GM18511 (cell line): ENCODE results near the gene ZPBP2.
A peak's percentile ranks its signal among the peaks of the same experiment; 100 is the strongest.
"Not testable (repeated sequence)": the region's sequence is repeated elsewhere in the genome, so short reads cannot be mapped to it uniquely, and the experiment has no call there.

Experiments used
- ATAC-seq: cut with Tn5 transposase; IDR thresholded peaks from one replicate; pipeline ENCODE4 v1.9.1; 2021; ENCODE audit warnings: mild to moderate bottlenecking, moderate library complexity; ENCODE audit not compliant: unreplicated experiment

Gene ZPBP2

GRCh38 chr17:39854909-39855308 is 13.1 kb upstream of the ZPBP2 start:
- no peak for ATAC-seq

- ATAC-seq, result not testable (repeated sequence)
Observed at GRCh38 chr17:39855911-39856649, 11.9 kb upstream of the ZPBP2 start.

GRCh38 chr17:39861235-39861634 is 6.8 kb upstream of the ZPBP2 start:
- no peak for ATAC-seq

GRCh38 chr17:39863244-39863917 is 4.6 kb upstream of the ZPBP2 start:
- ATAC-seq, result no peak

- no peak for ATAC-seq
Observed at GRCh38 chr17:39863918-39864746, 3.9 kb upstream of the ZPBP2 start, which contains the start of gene IKZF3. Gene IKZF3 (minus strand): TSS chr17:39864312. CDS start chr17:39864126, 186 bp downstream.

- no peak for ATAC-seq
Observed at GRCh38 chr17:39866013-39866730, 1.8 kb upstream of the ZPBP2 start.

- ATAC-seq, result peak; percentile 70
Observed at GRCh38 chr17:39867084-39867879, 720 bp upstream of the ZPBP2 start.

GRCh38 chr17:39868554-39868942 is 546 bp downstream of the ZPBP2 start:
- ATAC-seq, result no peak

GRCh38 chr17:39870776-39871175 is 2.8 kb downstream of the ZPBP2 start:
- no peak for ATAC-seq

- ATAC-seq, result no peak
Observed at GRCh38 chr17:39871801-39872200, 3.8 kb downstream of the ZPBP2 start.

GRCh38 chr17:39872751-39873150 is 4.7 kb downstream of the ZPBP2 start:
- ATAC-seq, result no peak

- ATAC-seq, result not testable (repeated sequence)
Observed at GRCh38 chr17:39886102-39886501, 18.1 kb downstream of the ZPBP2 start.

- ATAC-seq, result no peak
Observed at GRCh38 chr17:39887078-39887477, 19.1 kb downstream of the ZPBP2 start.

GRCh38 chr17:39889200-39889599 is 21.2 kb downstream of the ZPBP2 start:
- ATAC-seq, result no peak

GRCh38 chr17:39894681-39895376 is 26.8 kb downstream of the ZPBP2 start:
- ATAC-seq, result no peak

GRCh38 chr17:39898088-39898487 is 30.1 kb downstream of the ZPBP2 start:
- ATAC-seq, result no peak

- no peak for ATAC-seq
Observed at GRCh38 chr17:39899215-39899614, 31.2 kb downstream of the ZPBP2 start.

GRCh38 chr17:39902027-39902426 is 34.0 kb downstream of the ZPBP2 start:
- not testable (repeated sequence) for ATAC-seq

- no peak for ATAC-seq
Observed at GRCh38 chr17:39903158-39903884, 35.3 kb downstream of the ZPBP2 start.
